ENCODE data around the gene ZFP64. TPM values are rescaled to one million over a fixed set of nuclear protein-coding genes. Genes with fewer than 3 reads are reported as not detected.
"Not testable (repeated sequence)": the region's sequence is repeated elsewhere in the genome, so short reads cannot be mapped to it uniquely, and the experiment has no call there.

The ZFP64 gene
- total RNA-seq, 2 donors from 2014 or later, result 17.3 to 19.1 TPM

GRCh38 chr20:52196845-52197244 lies 5.3 kb upstream of the ZFP64 start:
- H3K27me3 ChIP-seq, result no peaks in the 10 kb centered on the region
- intact Hi-C loops (cut with DNase I), result no loop called here
- TF ChIP-seq CTCF (IDR thresholded peaks at IDR 0.05), result no peak
- H3K9me3 ChIP-seq, result no peaks in the 10 kb centered on the region
- no peak overlapping the region for H3K9ac ChIP-seq (ENCODE audit: low read depth in 2 of 2, low read length in 2 of 2)
- no peak overlapping the region for H3K27ac ChIP-seq
- H3K4me3 ChIP-seq, result no peak overlapping the region
- H3K36me3 ChIP-seq, result no peaks in the 10 kb centered on the region
- no peak for DNase-seq
- H3K4me1 ChIP-seq, result no peaks in the 10 kb centered on the region

GRCh38 chr20:52193886-52194545 lies 2.4 kb upstream of the ZFP64 start:
- intact Hi-C loops (cut with DNase I), result no loop called here
- Histone ChIP-seq H3K36me3 (no peaks in the 10 kb centered on the region), H3K9me3 (no peaks in the 10 kb centered on the region), H3K9ac (ENCODE audit: low read depth in 2 of 2, low read length in 2 of 2) (no peak overlapping the region), H3K27me3 (no peaks in the 10 kb centered on the region), H3K27ac (peak overlapping the region; percentile 41), H3K4me3 (no peak overlapping the region), H3K4me1 (no peaks in the 10 kb centered on the region)
- DNase-seq, result peak; percentile 69
- no peak for TF ChIP-seq CTCF (IDR thresholded peaks at IDR 0.05)

- Histone ChIP-seq H3K27me3 (no peaks in the 10 kb centered on the region), H3K9me3 (no peaks in the 10 kb centered on the region), H3K36me3 (no peaks in the 10 kb centered on the region), H3K4me1 (no peaks in the 10 kb centered on the region), H3K27ac (no peak overlapping the region), H3K4me3 (no peak overlapping the region), H3K9ac (ENCODE audit: low read depth in 2 of 2, low read length in 2 of 2) (no peak overlapping the region)
- no peak for DNase-seq
- no peak for TF ChIP-seq CTCF (IDR thresholded peaks at IDR 0.05)
- intact Hi-C loops (cut with DNase I), result no loop called here
Measured at GRCh38 chr20:52193133-52193532, 1.6 kb upstream of the ZFP64 start.

GRCh38 chr20:52192719-52193007 lies 1.1 kb upstream of the ZFP64 start:
- H3K9me3 ChIP-seq; H3K27me3 ChIP-seq; H3K27ac ChIP-seq; H3K4me1 ChIP-seq; DNase-seq; intact Hi-C loops (cut with DNase I); H3K36me3 ChIP-seq: not testable (repeated sequence)
- Histone ChIP-seq H3K9ac (ENCODE audit: low read depth in 2 of 2, low read length in 2 of 2) (peak overlapping the region in 1 of 2 donors; percentile 95), H3K4me3 (peak overlapping the region; percentile 93)

GRCh38 chr20:52191916-52192718 lies 538 bp upstream of the ZFP64 start:
- no peak for TF ChIP-seq CTCF (IDR thresholded peaks at IDR 0.05)
- H3K4me1 ChIP-seq, result no peaks in the 10 kb centered on the region
- H3K9ac ChIP-seq (ENCODE audit: low read depth in 2 of 2, low read length in 2 of 2), result peak overlapping the region; percentile 79 to 95
- peak overlapping the region; percentile 93 for H3K4me3 ChIP-seq
- intact Hi-C loops (cut with DNase I), result no loop called here
- H3K27me3 ChIP-seq, result no peaks in the 10 kb centered on the region
- peak overlapping the region; percentile 92 for H3K27ac ChIP-seq
- H3K36me3 ChIP-seq, result no peaks in the 10 kb centered on the region
- no peaks in the 10 kb centered on the region for H3K9me3 ChIP-seq
- peak; percentile 73 for DNase-seq
